G401 (cell line): Measurements from ENCODE around the gene MRI1. TPM values are rescaled to one million over a fixed set of nuclear protein-coding genes. Genes with fewer than 3 reads are reported as not detected.
"Not testable (repeated sequence)": the region's sequence is repeated elsewhere in the genome, so short reads cannot be mapped to it uniquely, and the experiment has no call there.

Experiments
- DNase-seq: peaks from one replicate; pipeline ENCODE4 v3.0.0-alpha.2; 2015; ENCODE audit warnings: low spot score
- in situ Hi-C: cut with HindIII; loops from 2 replicates; pipeline ENCODE4 v1.10.0; 2016; ENCODE audit warnings: low sequenced_read_pairs, mixed read lengths
- total RNA-seq: library from RNA; depleted of rRNA; stranded (reverse); fragments of >200 nt; shearing (Covaris generic); gene quantifications from 2 replicates; pipeline ENCODE4 v1.2.3, GENCODE V29; 2014; rRNA removed

Gene MRI1
- 9.0 and 15.3 TPM in 2 replicates for total RNA-seq

DNA sequence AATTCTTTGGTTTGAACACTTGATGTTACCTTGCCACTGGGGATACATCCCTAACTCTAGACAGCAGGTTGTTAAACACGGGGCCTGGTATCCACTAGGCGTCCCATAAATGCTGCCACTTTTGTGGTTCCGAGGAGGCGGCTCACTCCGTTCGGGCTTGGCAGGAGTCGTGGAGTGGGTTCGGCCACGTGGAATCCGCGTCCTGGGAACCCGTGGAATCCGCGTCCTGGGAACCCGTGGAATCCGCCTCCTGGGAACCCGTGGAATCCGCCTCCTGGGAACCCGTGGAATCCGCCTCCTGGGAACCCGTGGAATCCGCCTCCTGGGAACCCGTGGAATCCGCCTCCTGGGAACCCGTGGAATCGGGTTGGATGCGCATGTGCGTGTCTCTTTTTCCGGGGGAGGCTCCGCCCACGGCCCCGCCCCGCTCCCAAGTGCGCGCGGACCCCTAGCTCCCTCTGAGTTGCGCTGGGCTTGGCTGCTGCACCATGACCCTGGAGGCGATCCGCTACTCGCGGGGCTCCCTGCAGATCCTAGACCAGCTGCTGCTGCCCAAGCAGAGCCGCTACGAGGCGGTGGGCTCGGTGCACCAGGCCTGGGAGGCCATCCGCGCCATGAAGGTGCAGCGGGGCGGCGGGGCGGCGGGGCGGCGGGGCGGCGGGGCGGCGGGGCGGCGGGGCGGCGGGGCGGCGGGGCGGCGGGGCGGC is at the start of gene MRI1:
MRI1 (plus strand) TSS at position 422 of the 707 bp plus-strand sequence; CDS start at position 489, 67 bp downstream.
- in situ Hi-C loops: no loop called here
- DNase-seq: peak; percentile 77

DNA sequence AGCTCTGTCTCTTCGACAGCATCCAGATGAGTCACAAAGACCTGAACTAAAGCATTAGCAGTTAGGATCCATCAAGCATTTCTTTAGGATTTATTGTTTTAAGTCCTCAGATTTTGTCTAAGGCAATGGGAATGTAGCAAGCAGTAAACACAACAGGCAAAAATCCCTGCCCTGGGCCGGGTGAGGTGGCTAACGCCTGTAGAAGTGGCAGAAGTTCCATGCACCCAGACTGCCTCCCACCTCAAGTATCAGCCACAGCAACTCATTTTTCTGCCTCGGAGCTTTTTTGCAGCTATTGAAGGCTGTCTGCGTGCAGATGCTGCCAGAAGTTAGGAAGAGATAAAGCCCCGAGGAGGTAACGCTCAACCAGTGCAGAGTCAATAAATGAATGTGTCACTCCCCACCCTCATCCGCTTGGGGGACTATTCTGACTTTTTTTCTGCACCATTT is 47.1 kb upstream of the MRI1 start:
- in situ Hi-C loops: no loop called here

DNA sequence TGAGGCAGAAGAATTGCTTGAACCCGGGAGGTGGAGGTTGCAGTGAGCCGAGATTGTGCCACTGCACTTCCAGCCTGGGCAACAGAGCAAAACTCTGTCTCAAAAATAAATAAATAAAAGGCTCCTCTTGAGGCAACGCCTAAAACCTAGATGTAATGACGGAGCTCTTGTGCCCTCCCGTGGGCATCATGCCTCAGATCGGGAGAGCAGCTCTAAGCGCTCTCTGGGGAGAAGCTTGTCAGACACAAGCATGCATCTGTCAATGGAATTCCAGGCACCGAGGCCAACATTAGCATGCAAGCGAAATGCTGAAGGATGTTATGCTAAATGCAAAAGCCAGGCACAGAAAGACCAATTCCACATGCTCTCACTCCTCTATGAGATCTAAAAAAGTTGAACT is 45.6 kb upstream of the MRI1 start:
- in situ Hi-C loops: no loop called here
- peak; percentile 49 for DNase-seq

More for the DNA sequence above, 47.1 kb upstream of the MRI1 start:
- DNase-seq: no peak

DNA sequence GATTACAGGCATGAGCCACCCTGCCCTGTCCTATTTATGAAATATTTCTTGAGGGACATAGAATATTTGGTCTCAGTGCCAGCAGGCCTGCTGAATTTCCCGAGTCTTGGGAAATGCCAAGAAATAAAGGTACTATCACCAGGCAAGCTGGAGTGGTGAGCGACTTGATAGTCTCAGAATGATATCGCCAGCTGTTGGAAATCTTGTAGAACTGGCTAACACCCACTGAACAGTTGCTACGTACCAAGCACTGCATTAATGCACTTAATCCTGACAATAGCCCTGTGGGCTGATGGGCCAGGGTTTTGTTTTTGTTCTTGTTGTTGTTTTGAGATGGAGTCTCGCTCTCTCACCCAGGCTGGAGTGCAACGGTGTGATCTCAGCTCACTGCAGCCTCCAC is 42.2 kb upstream of the MRI1 start:
- in situ Hi-C loops: no loop called here

DNA sequence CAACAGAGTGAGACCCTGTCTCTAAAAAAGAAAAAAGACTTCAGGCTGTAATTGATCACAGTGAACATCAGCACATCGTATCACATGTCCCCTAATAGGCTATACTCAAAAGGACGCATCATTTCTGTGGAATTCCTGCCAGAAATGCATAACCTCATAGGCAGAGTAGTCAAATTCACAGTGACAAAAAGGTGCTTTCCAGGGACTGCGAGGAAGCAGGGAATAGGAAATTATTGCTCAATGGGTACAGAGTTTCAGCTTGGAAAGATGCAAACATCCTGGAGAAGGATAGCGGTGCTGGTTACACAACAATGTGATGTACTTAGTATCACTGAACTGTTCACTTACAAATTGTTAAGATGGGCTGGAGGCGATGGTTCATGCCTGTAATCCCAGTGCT is 41.1 kb upstream of the MRI1 start:
- in situ Hi-C loops: no loop called here
- no peak for DNase-seq

More for the DNA sequence above, 42.2 kb upstream of the MRI1 start:
- no peak for DNase-seq

DNA sequence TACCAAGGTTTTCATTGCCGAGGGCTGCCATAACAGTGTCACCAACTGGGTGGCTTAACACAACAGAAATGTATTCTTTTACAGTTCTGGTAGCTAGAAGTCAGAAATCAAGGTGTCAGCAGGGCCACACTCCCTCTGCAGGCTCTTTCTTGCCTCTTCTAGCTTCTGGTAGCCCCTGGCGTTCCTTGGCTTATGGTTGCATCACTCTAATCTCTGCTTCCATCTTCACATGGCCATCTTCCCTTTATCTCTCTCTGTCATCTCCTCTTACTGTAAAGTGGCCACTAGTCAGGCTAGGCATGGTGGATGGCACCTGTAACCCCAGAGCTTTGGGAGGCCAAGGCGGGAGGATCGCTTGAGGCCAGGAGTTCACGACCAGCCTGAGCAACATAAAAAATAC is 38.0 kb upstream of the MRI1 start:
- in situ Hi-C loops: no loop called here

DNA sequence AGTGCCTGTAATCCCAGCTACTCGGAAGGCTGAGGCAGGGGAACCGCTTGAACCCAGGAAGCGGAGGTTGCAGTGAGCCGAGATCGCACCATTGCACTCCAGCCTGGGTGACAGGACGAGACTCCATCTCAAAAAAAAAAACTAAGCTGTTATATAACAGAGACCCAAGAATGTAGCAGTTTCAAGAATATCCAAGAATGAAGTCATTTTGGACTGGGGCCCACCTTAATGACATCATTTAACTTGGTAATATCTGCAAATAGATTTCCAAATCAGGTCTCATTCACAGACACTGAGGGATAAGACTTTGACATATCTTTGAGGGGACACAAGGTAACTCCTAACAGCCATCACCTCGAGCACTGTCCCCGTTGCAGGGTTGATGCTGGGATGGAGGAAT is 36.5 kb upstream of the MRI1 start:
- in situ Hi-C loops: no loop called here
- DNase-seq: no peak

More for the DNA sequence above, 38.0 kb upstream of the MRI1 start:
- no peak for DNase-seq

DNA sequence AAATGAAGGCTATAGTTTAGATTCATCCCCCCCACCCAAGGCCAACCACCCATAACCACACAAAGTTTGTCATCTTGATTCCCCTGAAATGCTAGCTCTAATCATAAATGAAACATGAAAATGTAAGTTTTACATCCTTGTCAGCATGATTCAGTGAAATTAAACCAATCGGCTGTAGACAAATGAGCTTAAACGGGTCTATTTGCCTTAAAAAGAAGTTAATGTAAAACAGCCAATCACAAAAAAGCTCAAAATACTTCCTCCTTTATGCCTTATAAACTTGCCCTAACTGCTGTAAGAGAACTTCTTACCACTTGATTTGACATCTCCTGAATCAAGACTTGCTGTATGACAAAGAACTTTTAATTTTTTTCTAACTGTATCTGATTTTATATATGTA is 34.5 kb upstream of the MRI1 start:
- in situ Hi-C loops: no loop called here
- DNase-seq: no peak

DNA sequence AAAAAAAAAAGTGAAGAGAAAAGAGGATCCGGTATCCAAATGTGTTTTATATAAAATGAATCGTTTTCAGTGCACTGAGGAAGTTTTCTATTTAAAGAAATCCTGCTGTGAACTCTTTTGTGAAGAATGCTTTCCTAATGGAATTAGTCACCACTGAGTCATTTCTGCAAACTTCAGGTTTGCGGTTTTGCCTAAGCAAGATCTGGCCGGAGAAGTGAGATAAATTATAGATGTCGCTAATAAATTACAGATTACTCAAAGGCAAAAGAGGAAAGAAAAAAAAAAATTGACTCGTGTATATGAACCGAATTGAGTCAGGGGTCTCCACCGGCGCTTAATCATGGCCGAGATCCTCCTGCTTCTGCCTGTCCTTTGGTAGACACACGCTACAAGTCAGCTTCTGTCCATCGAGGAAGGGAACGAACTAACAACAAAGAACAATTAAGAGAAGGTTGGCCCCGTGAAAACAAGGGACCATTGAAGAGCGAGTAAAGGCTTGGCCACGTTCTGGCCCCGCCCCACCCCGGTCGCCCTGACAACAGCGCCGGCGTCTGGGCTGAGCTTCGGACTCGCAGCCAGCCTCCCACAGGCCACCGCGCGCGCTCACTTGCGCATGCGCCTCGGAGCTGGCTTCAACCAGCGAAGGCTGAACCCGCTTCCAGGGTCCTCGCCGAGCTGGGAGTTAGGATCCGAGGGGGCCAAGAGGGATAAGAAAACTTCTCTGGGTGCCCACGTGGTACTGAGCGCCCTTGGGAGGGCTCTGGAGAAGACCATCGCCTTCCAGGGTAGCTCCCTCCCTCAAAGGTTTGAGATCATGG is 33.0 kb upstream of the MRI1 start:
- peak; percentile 93 for DNase-seq
- in situ Hi-C loops: no loop called here

DNA sequence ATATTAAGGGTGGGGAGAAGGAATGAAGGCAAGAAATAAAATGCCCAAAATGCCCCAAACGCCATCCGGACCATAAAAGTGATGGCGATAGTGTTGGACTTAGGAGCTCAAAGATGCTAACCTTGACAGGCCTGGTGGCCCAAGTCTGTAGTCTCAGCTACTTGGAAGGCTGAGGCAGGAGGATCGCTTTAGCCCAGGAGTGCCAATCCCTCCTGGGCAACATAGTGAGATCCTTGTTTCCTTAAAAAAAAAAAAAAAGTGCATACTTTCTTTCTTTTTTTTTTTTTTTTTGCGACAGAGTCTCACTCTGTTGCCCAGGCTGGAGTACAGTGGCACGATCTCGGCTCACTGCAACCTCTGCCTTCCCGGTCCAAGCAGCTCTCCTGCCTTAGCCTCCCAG is 32.0 kb upstream of the MRI1 start:
- in situ Hi-C loops: no loop called here
- no peak for DNase-seq

DNA sequence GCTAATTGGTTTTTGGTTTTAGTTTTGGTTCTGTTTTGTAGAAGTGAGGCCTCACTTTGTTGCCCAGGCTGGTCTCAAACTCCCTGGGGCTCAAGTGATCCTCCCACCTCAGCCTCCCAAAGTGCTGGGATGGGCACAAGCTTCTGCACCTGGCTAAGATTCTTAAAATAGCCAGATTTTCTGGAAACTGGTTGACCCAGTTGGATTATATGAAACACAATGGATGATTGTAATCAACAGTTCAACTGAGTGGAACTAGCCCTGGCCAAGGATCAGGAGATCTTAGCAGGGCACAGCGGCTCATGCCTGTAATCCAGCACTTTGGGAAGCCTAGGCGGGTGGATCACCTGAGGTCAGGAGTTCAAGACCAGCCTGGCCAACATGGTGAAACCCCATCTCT is 29.6 kb upstream of the MRI1 start:
- DNase-seq: no peak
- in situ Hi-C loops: no loop called here

DNA sequence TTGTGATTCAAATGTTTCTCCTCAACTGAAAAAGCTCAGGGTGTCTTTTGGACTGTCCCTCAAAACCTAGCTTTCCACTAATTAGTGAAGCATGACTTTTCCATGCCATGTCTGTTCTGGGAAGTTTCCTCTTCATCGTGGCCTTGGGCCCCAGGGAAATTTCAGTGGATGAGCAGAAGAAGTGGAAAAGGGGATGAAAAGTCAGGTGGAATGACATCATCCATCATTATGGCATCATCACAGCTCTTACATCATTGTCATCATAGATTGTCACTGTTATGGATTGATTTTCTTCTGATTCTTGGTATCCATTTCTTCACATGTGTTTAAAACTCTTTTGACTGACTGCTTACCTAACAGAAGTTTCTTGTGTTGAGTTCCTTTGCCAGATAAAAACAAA is 26.2 kb upstream of the MRI1 start:
- in situ Hi-C loops: no loop called here
- DNase-seq: no peak

DNA sequence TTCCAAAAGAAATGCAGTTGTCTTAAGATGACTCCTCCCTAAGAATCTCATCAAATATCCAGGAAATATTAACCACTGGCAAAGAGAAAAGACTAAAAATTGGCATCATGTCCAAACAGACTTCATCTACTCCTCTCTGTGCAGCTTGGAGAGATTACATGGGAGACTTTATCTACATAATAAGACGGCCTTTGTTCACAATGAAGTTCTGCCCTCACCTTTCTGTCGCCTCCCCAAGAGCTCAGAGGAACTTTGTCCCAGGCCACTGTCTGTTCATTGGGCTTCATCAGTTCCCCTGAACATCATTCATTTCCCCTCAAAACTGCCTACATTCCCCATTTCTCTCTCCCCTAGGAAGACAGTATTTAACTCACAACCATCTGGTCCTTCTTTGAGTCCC is 22.4 kb upstream of the MRI1 start:
- DNase-seq: no peak
- in situ Hi-C loops: no loop called here

DNA sequence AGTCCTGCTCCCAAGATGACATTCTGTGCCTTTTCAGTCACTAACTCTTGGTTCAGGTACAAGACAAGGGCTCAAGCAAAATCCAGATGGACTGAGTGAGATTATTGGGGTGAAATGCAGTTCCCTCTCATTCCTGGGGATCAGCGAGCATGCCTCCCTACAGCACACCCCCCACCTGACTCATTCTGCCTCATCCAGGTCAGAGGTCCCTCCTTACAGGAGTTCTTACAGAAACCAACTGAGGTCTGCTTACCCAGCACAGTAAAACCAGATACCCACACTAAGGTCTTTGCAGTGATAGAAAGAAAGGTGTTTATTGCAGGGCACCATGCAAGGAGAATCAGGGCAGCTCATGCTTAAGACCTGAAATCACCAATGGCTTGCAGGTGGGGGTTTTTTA is 21.6 kb upstream of the MRI1 start:
- DNase-seq: no peak
- in situ Hi-C loops: no loop called here

DNA sequence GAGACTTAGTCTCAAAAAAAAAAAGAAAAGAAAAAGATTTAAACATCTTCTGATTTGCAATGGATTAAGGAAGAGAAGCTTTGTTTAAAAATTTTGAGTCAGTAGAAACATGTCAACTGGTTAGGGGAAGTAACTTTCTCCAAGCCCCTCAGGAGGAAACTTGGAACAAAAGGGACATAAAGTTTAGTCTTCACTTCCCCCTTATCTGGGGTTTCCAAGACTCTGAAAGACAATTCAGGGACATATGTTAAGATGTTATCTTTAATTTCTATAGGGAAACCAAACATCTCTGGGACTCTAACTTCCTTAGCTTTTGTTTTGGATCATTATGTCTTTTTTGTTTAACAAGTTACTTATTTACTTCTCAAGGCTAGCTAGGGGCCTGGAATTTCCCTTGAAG is 20.1 kb upstream of the MRI1 start:
- no peak for DNase-seq
- in situ Hi-C loops: no loop called here

DNA sequence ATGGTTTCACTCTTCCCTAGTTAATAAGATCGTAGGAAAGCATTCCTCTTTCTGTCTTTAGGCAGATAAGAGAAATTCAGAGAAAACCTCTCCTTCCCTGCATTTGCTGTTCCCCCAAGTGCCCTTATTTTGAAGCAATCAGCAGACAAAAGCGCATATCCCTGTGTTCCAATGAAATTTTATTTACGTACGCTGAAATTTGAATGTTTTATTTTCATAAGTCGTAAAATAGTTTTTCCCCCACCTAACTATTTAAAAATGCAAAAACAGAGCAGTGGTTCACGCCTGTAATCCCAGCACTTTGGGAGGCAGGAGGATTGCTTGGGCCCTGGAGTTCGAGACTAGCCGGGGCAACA is 17.2 kb upstream of the MRI1 start:
- in situ Hi-C loops: no loop called here
- DNase-seq: no peak

DNA sequence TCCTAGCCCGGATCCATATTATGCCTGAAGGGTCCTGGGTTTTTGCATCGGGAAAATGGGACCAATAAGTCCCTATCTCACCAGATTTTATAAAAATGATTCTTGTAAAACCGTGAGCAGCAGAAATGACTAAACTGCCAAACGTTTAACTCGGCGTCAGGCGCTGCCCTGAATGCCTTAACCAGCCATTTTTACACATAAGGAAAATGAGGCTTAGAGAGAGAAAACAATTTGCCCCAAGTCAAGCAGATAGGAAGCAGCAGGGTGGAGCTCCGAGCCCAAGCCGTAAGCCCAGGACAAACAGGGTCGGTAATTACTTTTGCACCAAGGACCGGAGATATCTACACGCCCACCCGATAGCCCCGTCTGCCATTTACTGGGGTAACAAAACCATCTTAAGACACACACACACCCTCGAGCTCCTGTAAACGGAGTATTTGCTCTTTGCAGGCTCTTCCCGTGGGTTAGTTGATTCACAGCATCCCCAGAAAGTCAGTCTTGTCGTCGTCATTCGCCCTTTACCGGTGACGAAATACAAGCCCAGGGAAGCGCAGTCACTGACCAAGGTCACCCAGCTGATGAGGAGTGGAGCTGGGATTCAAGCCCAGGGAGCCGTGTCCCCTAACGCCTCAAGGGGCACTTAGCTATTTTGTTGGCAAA is 16.0 kb upstream of the MRI1 start:
- DNase-seq: no peak
- in situ Hi-C loops: no loop called here

DNA sequence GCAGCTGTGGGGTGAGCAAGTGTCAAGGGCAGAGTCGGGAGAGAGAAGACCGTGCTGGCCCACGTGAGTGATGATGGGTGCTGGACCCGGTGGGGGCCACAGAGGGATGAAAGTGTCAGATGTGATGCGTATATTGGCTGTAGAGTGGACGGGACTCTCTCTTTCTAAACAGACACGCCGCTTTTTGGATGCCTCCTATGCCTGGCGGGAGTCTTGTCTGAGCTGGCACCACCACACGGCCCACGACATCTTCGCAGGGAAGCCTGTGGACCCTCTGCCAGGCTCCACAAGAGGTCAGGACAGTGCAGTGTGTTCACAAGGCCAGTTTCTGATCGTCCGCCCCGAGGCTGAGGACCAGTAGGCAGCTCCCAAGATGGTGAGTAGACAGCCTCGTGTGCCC is 12.9 kb upstream of the MRI1 start:
- in situ Hi-C loops: no loop called here
- DNase-seq: no peak

DNA sequence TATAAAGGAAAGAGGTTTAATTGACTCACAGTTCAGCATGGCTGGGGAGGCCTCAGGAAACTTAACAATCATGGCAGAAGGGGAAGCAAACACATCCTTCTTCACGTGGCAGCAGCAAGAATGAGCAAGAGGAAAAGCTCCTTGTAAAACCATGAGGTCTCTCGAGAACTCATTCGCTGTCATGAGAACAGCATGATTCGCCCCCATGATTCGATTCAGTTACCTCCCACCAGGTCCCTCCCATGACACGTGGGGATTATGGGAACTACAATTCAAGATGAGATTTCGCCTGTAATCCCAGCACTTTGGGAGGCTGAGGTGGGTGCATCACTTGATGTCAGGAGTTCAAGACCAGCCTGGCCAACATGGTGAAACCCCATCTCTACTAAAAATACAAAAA is 10.7 kb upstream of the MRI1 start:
- DNase-seq, in situ Hi-C loops: not testable (repeated sequence)

DNA sequence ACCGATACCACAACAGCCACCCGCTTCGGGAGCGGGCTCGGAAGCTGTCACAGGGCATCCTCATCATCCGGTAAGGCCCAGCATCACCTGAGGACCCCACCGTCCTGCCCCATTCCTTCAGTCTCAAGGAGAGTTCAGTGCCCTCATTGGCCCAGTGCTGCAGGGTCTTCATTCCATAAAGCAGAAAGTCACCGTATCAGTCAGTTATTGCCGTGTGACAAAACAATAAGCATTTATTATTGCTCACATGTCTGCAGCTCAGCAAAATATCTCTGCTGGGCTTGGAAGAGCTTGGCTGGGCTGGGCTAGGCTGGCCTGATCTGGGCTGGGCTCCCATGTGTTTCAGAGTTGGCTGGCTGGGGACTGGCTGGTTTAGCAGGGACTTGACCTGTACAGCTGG is 8.1 kb upstream of the MRI1 start:
- no peak for DNase-seq
- in situ Hi-C loops: no loop called here
